Naive B cell (primary cell): ENCODE data around the gene PLAGL2. TPM values are rescaled to one million over a fixed set of nuclear protein-coding genes. Genes with fewer than 3 reads are reported as not detected.

Experiments
- ATAC-seq, 2 donors: fragments of 150-1000 bp; cut with Tn5 transposase; 2 replicates each; pipeline ENCODE4 v1.10.0; 2021; ENCODE audit warnings: low read depth in 2 of 2, mild to moderate bottlenecking in 2 of 2, moderate library complexity in 2 of 2
- DNase-seq: peaks from one replicate; pipeline ENCODE4 v3.0.0; 2022
- H3K27ac Mint-ChIP-seq, 6 donors: one replicate each; pipeline ENCODE4 v1.8.0; 2020 to 2022; ENCODE audit warnings: mild to moderate bottlenecking in 6 of 6, mixed read lengths in 6 of 6, moderate library complexity in 5 of 6, inconsistent platforms in 2 of 6
- H3K27me3 Mint-ChIP-seq, 3 donors: one replicate each; pipeline ENCODE4 v1.8.0; 2021 to 2022; ENCODE audit warnings: mixed read lengths in 3 of 3, mild to moderate bottlenecking in 1 of 3
- H3K36me3 Mint-ChIP-seq, 2 donors: one replicate each; pipeline ENCODE4 v1.8.0; 2020 to 2022; ENCODE audit warnings: mixed read lengths in 2 of 2, inconsistent platforms in 1 of 2, mild to moderate bottlenecking in 1 of 2
- H3K4me1 Mint-ChIP-seq, 3 donors: one replicate each; pipeline ENCODE4 v1.8.0; 2020 to 2022; ENCODE audit warnings: mixed read lengths in 3 of 3, inconsistent platforms in 1 of 3, mild to moderate bottlenecking in 1 of 3, moderate library complexity in 1 of 3
- H3K4me3 Mint-ChIP-seq, 8 donors: one replicate each; pipeline ENCODE4 v1.8.0; 2020 to 2022; ENCODE audit warnings: mild to moderate bottlenecking in 8 of 8, mixed read lengths in 8 of 8, moderate library complexity in 8 of 8, inconsistent platforms in 2 of 8
- H3K9me3 Mint-ChIP-seq, 7 donors: one replicate each; pipeline ENCODE4 v1.8.0; 2020 to 2022; ENCODE audit warnings: mixed read lengths in 7 of 7, mild to moderate bottlenecking in 5 of 7, inconsistent platforms in 2 of 7, moderate library complexity in 1 of 7
- polyA plus RNA-seq, 6 donors: library from polyadenylated mRNA; unstranded; fragments of 300-500 nt; fragmentation: Illumina TruSeq; gene quantifications; one replicate each; pipeline ENCODE4 v1.2.3, GENCODE V29; 2021; ENCODE audit warnings: low read depth in 6 of 6

Gene PLAGL2
- polyA plus RNA-seq, 6 donors from 2014 or later: 3.1 to 6.8 (median 3.9) TPM

DNA sequence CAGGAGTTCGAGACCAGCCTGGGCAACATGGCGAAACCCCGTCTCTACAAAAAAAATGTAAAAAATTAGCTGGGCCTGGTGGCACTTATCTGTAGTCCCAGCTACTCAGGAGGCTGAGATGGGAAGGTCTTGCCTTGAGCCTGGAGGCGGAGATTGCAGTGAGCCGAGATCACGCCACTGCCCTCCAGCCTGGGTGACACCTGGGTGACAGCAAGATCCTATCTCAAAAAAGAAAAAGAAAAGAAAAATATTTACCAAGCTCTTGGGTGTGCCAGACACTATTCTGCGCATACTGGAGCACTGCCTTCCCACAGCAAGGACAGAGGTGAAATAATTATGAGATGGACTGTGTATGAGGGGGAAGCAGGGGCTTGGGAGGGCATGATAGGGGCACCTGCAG lies 19.8 kb upstream of the PLAGL2 start:
- Mint-ChIP-seq H3K9me3 (no peaks in the 10 kb centered on the region), H3K4me3 (no peak overlapping the region), H3K27me3 (no peaks in the 10 kb centered on the region), H3K4me1 (peaks cover 8 to 17% (median 11%) of the 10 kb centered on the region in 3 donors), H3K36me3 (peaks cover 16 to 24% of the 10 kb centered on the region in 2 donors), H3K27ac (no peak overlapping the region)
- ATAC-seq: no peak
- no peak for DNase-seq

DNA sequence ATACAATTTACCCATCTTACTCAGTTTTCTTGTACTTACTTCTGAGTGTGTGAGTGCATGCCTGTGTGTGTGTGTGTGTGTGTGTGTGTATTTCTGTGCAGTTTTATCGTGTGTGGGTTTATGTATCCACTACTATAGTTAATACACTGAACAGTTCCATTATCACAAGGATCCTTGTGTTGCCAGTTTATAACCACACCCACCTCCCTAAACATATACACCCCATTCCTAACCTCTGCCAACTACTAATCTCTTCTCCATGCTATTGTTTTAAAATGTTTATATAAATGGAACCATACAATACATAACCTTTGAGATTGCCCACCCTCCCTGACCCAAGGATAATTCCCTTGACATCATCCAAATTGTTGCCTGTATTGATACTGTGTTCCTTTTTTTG lies 18.8 kb upstream of the PLAGL2 start:
- H3K4me3 Mint-ChIP-seq: no peak overlapping the region
- H3K27me3 Mint-ChIP-seq: no peaks in the 10 kb centered on the region
- peak overlapping the region in 1 of 6 donors; percentile 79 for H3K27ac Mint-ChIP-seq
- H3K4me1 Mint-ChIP-seq: peaks cover 3 to 9% (median 4%) of the 10 kb centered on the region in 3 donors
- H3K9me3 Mint-ChIP-seq: no peaks in the 10 kb centered on the region
- ATAC-seq (no peak), DNase-seq (no peak)
- H3K36me3 Mint-ChIP-seq: peaks cover 9 to 17% of the 10 kb centered on the region in 2 donors

DNA sequence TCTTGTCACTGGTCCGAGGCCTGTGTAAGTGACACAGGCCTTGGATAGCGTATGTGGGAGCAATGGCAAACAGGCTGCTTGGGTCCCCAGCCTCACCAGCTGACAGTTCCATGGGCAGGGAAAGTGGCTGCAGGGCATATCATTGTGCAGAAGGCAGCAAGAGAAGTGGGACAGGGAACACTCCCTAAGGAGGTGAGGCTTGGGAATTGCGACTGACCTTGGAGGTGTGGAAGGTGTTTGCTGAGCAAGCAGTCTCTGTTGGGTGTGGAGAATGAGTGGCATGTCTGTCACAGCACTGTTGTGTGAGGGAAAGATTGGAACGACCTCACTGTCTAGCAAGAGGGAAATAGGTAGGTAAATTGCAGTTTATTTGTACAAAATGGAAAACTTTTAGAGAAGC lies 16.9 kb upstream of the PLAGL2 start:
- ATAC-seq (no peak), DNase-seq (no peak)
- Mint-ChIP-seq H3K36me3 (peaks cover under 1 to 21% of the 10 kb centered on the region in 2 donors), H3K27ac (peak overlapping the region in 1 of 6 donors; percentile 23), H3K4me1 (no peaks in the 10 kb centered on the region), H3K27me3 (no peaks in the 10 kb centered on the region), H3K9me3 (no peaks in the 10 kb centered on the region), H3K4me3 (peak overlapping the region in 2 of 8 donors; percentile 25 to 26)

DNA sequence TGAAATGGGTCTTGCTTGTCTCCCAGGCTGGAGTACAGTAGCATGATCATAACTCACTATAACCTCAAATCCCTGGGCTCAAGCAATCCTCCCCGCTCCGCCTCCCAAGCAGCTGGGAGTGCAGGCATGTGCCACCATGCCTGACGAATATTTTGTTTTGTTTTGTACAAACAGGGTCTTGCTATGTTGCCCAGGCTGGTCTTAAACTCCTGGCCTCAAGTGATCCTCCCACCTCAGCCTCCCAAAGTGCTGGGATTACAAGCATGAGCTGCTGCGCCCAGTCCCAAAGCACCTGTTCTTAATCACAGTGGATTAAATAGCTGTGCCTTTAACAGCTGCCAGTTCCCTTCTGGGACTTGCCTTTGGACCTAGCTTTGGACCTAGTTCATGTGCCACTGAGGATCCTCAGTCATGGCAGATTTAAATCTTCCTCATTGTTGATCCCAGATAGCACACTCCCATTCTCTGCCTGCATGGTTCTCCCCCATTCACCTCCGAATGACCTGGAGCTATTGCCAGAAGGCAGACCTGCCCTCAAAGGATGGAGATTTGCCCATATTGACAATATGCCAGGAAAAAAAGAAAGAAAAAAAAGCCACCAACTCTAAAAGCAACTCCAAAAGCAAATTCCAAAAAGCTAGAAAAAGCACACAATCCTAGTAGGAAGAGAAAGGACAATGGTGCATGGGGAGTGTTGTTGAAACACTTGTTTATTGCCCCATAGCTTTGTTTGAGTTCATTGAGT lies 10.8 kb upstream of the PLAGL2 start:
- no peaks in the 10 kb centered on the region for H3K27me3 Mint-ChIP-seq
- DNase-seq: no peak
- ATAC-seq: no peak
- H3K4me3 Mint-ChIP-seq: no peak overlapping the region
- peaks cover 0 to 5% (median 0%) of the 10 kb centered on the region in 3 donors for H3K4me1 Mint-ChIP-seq
- no peaks in the 10 kb centered on the region for H3K9me3 Mint-ChIP-seq
- H3K27ac Mint-ChIP-seq: peak overlapping the region in 1 of 6 donors; percentile 9
- H3K36me3 Mint-ChIP-seq: peaks cover 18 to 20% of the 10 kb centered on the region in 2 donors

DNA sequence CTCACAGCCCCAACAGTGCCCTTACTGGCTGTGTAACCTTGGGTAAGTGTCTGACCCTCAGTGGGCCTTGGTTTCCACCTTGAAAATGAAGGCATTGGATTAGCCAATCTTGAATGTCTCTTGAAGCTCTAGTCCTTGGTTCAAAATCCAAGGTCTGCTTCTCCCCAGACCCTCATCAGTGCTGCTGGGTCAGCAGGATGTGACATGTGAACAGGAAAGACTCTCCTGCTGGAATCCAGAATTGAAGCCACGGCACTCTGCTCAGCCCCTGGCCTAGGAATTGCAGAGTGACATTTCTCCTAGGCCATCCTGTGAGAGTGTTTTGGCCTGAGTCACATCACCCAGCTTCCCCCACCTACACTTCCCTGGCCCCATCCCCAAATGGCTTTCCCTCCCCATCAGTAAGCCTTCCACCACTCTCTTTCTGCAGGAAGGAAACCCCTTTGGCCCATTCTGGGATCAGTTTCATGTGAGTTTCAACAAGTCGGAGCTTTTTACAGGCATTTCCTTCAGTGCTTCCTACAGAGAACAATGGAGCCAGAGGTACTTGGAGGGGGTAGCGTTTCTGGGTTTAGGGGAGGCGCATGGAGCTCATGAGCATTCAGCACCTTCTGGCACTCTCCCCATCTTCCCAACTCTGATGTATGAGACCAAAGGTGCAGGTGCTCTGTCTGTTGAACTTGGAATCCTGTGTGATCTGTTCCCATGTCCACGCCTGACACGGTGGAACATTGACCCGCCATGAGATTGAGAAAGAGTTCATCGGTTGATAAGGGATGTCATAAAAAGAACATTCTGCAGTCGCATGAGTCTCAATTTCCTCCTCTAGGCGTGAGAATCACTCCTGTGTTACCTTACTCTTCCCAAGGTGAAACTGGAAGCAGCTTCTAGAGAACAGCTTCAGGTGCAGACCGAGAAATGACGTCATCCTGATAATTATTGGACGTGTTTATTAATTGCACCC lies 8.9 kb upstream of the PLAGL2 start:
- no peak overlapping the region for H3K27ac Mint-ChIP-seq
- no peaks in the 10 kb centered on the region for H3K9me3 Mint-ChIP-seq
- ATAC-seq: no peak
- H3K27me3 Mint-ChIP-seq: no peaks in the 10 kb centered on the region
- peaks cover 18 to 29% of the 10 kb centered on the region in 2 donors for H3K36me3 Mint-ChIP-seq
- H3K4me3 Mint-ChIP-seq: no peak overlapping the region
- H3K4me1 Mint-ChIP-seq: peaks cover 4 to 10% (median 6%) of the 10 kb centered on the region in 3 donors
- no peak for DNase-seq

DNA sequence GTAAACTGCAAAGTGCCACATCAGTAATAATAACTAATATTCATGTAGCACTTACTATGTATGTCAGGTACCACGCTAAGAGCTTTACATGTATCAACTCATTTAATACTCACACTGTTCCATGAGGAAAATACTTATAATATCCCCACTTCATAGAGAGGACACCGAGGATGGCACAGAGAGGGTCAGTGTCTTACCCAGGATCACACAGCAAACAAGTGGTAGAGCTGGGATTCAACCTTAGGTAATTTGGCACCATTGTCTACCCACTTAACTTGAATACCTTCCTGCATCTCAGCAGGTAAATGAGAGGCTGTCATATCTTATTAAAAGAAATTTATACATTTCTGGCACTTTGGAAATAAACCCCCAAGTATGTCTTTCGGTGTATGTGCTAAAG lies 8.2 kb upstream of the PLAGL2 start:
- ATAC-seq: no peak
- DNase-seq: no peak
- no peaks in the 10 kb centered on the region for H3K27me3 Mint-ChIP-seq
- H3K4me1 Mint-ChIP-seq: peaks cover 8 to 12% (median 10%) of the 10 kb centered on the region in 3 donors
- no peak overlapping the region for H3K27ac Mint-ChIP-seq
- H3K9me3 Mint-ChIP-seq: no peaks in the 10 kb centered on the region
- H3K36me3 Mint-ChIP-seq: peaks cover 12 to 31% of the 10 kb centered on the region in 2 donors
- H3K4me3 Mint-ChIP-seq: no peak overlapping the region

DNA sequence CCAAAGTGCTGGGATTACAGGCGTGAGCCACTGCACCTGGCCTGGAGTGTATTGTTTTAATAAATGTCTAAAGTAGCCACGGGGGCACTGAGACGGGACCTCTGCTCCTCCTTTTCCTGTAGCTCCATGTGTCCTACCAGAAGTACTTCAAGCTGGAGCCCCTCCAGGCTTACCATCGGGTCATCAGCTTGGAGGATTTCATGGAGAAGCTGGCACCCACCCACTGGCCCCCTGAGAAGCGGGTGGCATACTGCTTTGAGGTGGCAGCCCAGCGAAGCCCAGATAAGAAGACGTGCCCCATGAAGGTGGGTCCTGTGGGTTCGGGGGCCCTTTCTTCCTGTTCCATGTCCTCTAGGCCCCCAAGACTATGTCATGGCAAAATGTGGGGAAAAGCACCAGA lies 7.6 kb upstream of the PLAGL2 start:
- peaks cover 11 to 31% of the 10 kb centered on the region in 2 donors for H3K36me3 Mint-ChIP-seq
- no peak for ATAC-seq
- H3K9me3 Mint-ChIP-seq: no peaks in the 10 kb centered on the region
- H3K4me3 Mint-ChIP-seq: peak overlapping the region in 1 of 8 donors; percentile 33
- no peak for DNase-seq
- H3K4me1 Mint-ChIP-seq: peaks cover 10 to 18% (median 16%) of the 10 kb centered on the region in 3 donors
- no peak overlapping the region for H3K27ac Mint-ChIP-seq
- H3K27me3 Mint-ChIP-seq: no peaks in the 10 kb centered on the region

DNA sequence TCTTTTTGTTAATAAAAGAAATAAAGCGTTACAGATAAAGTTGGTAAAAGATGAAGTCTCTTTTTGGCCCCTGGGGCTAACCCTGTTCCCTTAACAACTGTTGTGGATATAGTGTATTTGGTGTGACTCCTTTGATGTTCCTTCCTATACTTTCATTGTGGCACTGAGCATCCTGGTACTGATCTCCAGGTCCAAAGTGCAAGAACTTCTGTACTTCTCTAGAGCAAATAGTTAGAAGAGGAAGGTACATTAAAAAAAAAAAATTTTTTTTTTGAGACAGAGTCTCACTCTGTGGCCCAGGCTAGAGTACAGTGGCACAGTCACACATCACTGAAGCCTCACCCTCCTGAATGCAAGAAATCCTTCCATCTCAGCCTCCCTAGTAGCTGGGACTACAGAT lies 6.3 kb upstream of the PLAGL2 start:
- Mint-ChIP-seq H3K4me1 (peaks cover 23 to 28% (median 26%) of the 10 kb centered on the region in 3 donors), H3K27ac (no peak overlapping the region), H3K27me3 (no peaks in the 10 kb centered on the region), H3K36me3 (peaks cover 6 to 24% of the 10 kb centered on the region in 2 donors), H3K4me3 (peak overlapping the region in 1 of 8 donors; percentile 20), H3K9me3 (no peaks in the 10 kb centered on the region)
- DNase-seq (no peak), ATAC-seq (no peak)

DNA sequence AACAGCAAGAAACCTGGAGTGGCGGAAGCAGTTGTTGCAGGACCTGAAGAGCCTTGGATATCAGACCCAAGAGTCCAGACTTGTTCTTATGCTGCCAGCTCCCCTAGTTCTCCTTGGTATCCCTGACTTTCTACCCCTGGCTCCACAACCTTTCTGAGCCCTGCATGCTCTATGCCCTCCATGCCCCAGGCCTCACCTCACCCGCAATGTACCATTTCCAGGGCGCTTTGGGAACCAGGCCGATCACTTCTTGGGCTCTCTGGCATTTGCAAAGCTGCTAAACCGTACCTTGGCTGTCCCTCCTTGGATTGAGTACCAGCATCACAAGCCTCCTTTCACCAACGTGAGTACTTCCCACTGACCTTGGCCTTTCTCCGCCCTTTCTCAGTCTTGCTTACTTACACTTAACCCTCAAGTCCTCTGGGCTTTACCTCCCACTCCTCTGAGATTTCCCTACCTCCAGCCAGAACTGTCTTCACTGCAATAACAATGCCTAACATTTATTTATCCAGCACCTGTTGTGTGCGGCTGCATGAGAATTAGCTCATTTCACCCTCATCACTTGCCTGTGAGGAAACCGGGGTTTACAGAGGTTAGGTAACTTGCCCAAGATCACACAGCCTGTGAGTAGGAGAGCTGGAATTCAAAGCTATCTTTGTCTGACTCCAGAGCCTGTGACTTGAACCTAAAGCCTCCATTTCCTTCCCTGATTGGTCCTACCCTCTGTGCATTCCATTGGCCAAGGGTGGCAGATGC lies 2.5 kb upstream of the PLAGL2 start:
- Mint-ChIP-seq H3K27me3 (no peaks in the 10 kb centered on the region), H3K9me3 (no peaks in the 10 kb centered on the region), H3K27ac (peak overlapping the region in 2 of 6 donors; percentile 85 to 94), H3K36me3 (peaks cover 0 to 10% of the 10 kb centered on the region in 2 donors), H3K4me1 (peaks cover 49 to 59% (median 53%) of the 10 kb centered on the region in 3 donors), H3K4me3 (peak overlapping the region in 7 of 8 donors; percentile 7 to 91 (median 76))
- no peak for DNase-seq
- ATAC-seq: no peak

DNA sequence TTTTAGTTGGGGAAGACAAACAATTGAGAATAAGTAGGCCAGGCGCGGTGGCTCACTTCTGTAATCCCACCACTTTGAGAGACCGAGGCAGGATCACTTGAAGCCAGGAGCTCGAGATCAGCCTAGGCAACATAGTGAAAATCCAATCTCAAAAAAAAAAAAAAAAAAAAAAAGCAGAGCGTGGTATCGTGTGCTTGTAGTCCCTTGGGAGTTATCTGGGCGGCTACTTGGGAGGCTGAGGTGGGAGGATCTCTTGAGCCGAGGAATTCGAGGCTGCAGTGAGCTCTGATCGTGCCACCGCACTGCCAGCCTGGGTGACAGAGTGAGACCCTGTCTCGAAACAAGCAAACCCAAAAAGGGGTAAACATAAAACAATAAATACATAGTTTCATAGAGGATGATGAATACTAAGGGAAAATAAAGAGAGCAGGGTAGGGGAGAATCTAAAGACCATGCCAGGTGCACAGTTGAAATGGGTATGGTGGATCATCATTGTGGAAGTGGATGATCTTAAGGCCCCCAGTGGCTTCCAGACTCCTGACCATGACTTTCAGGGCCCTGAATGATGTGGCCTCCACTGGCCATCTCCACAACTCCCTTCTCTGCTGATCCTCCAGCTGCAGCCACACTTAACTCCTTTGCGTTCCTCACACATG lies 1.1 kb upstream of the PLAGL2 start:
- Mint-ChIP-seq H3K4me1 (peaks cover 60 to 73% (median 66%) of the 10 kb centered on the region in 3 donors), H3K36me3 (peaks cover 0 to 10% of the 10 kb centered on the region in 2 donors), H3K27me3 (no peaks in the 10 kb centered on the region), H3K4me3 (peak overlapping the region; percentile 86 to 95 (median 92)), H3K27ac (peak overlapping the region; percentile 30 to 94 (median 85)), H3K9me3 (no peaks in the 10 kb centered on the region)
- ATAC-seq: no peak
- DNase-seq: no peak

DNA sequence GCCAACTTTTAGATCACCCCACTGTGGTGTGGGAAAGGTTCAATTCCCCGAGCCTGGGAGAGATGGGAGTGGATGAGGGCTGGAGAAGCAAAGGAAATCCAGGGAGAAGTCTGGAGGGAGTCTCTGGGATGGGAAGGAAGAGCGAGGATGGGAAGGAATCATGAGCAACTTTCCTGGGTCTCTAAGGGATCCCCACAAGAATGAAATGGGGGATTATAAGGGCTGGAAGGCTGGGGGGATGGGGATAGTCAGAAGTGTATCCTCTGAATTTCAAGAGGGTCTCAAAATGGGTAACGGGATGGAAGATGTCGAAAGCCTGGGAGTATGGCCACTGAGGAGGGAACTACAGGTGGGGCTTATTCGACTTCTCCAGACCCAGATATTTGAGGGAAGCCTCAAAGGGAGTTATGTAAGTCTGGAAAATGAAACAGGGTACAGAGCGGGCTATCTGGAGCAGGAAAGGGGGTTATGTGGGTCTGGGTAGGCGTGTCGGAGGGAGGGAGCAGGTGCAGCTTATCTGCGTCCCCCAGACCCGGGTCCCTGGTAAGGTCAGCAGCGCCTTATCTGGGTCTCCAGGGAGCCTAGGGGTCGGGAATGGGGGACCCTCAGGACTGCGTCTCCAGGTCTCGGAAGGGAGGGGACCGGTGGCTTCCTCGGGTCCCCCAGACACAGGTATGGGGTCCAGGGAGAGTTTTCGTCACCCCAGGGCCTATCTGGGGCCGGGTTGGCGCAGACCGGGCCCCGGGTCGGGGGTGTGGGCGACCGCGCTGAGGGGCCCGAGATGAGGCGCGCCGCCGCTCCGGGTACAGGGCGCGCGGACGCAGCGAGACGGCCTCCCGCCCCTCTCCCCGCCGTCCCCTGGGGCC lies 550 bp downstream of the PLAGL2 start:
- Mint-ChIP-seq H3K9me3 (no peaks in the 10 kb centered on the region), H3K36me3 (peaks cover 0 to 7% of the 10 kb centered on the region in 2 donors), H3K27ac (peak overlapping the region; percentile 92 to 98 (median 95)), H3K27me3 (no peaks in the 10 kb centered on the region), H3K4me1 (peaks cover 70 to 81% (median 81%) of the 10 kb centered on the region in 3 donors), H3K4me3 (peak overlapping the region; percentile 87 to 98 (median 96))
- DNase-seq (no peak), ATAC-seq (peak; percentile 2 to 31)
